ENCODE data around the gene GPHN.

DNA sequence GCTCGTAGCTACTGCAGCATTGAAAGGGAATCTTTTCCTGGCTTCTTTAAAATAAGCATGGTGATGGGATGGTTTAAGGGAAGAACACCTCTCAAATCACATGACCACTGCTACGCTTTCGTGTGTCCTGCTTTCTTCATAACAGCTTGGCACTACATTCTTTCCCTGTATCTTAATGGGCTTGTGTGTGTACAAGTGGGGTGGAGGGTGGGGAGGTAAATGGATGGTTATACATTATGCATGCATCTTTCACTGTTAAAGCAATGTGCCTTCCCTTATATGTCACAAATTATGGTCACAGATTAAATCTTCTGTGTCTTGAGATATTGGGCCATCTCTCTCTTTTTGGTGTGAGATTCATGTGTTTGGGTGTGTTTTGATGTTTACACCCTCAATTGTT is 511.8 kb downstream of the GPHN start:
- TF ChIP-seq, protein P1, sequence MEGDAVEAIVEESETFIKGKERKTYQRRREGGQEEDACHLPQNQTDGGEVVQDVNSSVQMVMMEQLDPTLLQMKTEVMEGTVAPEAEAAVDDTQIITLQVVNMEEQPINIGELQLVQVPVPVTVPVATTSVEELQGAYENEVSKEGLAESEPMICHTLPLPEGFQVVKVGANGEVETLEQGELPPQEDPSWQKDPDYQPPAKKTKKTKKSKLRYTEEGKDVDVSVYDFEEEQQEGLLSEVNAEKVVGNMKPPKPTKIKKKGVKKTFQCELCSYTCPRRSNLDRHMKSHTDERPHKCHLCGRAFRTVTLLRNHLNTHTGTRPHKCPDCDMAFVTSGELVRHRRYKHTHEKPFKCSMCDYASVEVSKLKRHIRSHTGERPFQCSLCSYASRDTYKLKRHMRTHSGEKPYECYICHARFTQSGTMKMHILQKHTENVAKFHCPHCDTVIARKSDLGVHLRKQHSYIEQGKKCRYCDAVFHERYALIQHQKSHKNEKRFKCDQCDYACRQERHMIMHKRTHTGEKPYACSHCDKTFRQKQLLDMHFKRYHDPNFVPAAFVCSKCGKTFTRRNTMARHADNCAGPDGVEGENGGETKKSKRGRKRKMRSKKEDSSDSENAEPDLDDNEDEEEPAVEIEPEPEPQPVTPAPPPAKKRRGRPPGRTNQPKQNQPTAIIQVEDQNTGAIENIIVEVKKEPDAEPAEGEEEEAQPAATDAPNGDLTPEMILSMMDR (IDR thresholded peaks at IDR 0.05; ENCODE audit: extremely low read depth in 1 of 2, insufficient read depth in 1 of 2, low read depth in 1 of 2, low read length in 2 of 2): no peak
- no peak for TF ChIP-seq EZH2 (IDR thresholded peaks at IDR 0.05; ENCODE audit: borderline replicate concordance, low read depth, low read length, severe bottlenecking)
- no peak for TF ChIP-seq POLR2A (IDR thresholded peaks at IDR 0.05; ENCODE audit: low read depth, low read length)
